ENCODE data around the gene ABCA9.

Gene ABCA9

GRCh38 chr17:69064001-69064400 is 3.3 kb upstream of the ABCA9 start:
- no peak for DNase-seq (ENCODE audit: low read depth)
- H3K4me3 ChIP-seq (ENCODE audit: low read depth, low read length) = no peak overlapping the region
- no peak for TF ChIP-seq MAX (IDR thresholded peaks at IDR 0.05; ENCODE audit: low read depth, low read length)
- no peak for TF ChIP-seq CTCF (IDR thresholded peaks at IDR 0.05; ENCODE audit: low read depth, low read length)
- no peak for TF ChIP-seq POLR2A (IDR thresholded peaks at IDR 0.05; ENCODE audit: extremely low read depth, insufficient read length)
- TF ChIP-seq MYC (IDR thresholded peaks at IDR 0.05; ENCODE audit: low read depth, low read length) = no peak

GRCh38 chr17:69062860-69063581 is 2.3 kb upstream of the ABCA9 start:
- TF ChIP-seq MYC (IDR thresholded peaks at IDR 0.05; ENCODE audit: low read depth, low read length) (no peak), CTCF (IDR thresholded peaks at IDR 0.05; ENCODE audit: low read depth, low read length) (no peak), MAX (IDR thresholded peaks at IDR 0.05; ENCODE audit: low read depth, low read length) (no peak), POLR2A (IDR thresholded peaks at IDR 0.05; ENCODE audit: extremely low read depth, insufficient read length) (no peak)
- H3K4me3 ChIP-seq (ENCODE audit: low read depth, low read length) = no peak overlapping the region
- DNase-seq (ENCODE audit: low read depth) = no peak

- TF ChIP-seq MYC (IDR thresholded peaks at IDR 0.05; ENCODE audit: low read depth, low read length) (no peak), MAX (IDR thresholded peaks at IDR 0.05; ENCODE audit: low read depth, low read length) (no peak), POLR2A (IDR thresholded peaks at IDR 0.05; ENCODE audit: extremely low read depth, insufficient read length) (no peak), CTCF (IDR thresholded peaks at IDR 0.05; ENCODE audit: low read depth, low read length) (no peak)
- H3K4me3 ChIP-seq (ENCODE audit: low read depth, low read length) = no peak overlapping the region
Measured at GRCh38 chr17:69061721-69062556, 1.2 kb upstream of the ABCA9 start.

GRCh38 chr17:69059458-69060175 is 1.1 kb downstream of the ABCA9 start:
- H3K4me3 ChIP-seq (ENCODE audit: low read depth, low read length) = no peak overlapping the region
- TF ChIP-seq CTCF (IDR thresholded peaks at IDR 0.05; ENCODE audit: low read depth, low read length) (no peak), MYC (IDR thresholded peaks at IDR 0.05; ENCODE audit: low read depth, low read length) (no peak), POLR2A (IDR thresholded peaks at IDR 0.05; ENCODE audit: extremely low read depth, insufficient read length) (no peak), MAX (IDR thresholded peaks at IDR 0.05; ENCODE audit: low read depth, low read length) (no peak)
- no peak for DNase-seq (ENCODE audit: low read depth)

More at GRCh38 chr17:69061721-69062556, 1.2 kb upstream of the ABCA9 start:
- no peak for DNase-seq (ENCODE audit: low read depth)

- DNase-seq (ENCODE audit: low read depth) = peak; percentile 26
- H3K4me3 ChIP-seq (ENCODE audit: low read depth, low read length) = no peak overlapping the region
- no peak for TF ChIP-seq MAX (IDR thresholded peaks at IDR 0.05; ENCODE audit: low read depth, low read length)
- TF ChIP-seq POLR2A (IDR thresholded peaks at IDR 0.05; ENCODE audit: extremely low read depth, insufficient read length) = no peak
- no peak for TF ChIP-seq CTCF (IDR thresholded peaks at IDR 0.05; ENCODE audit: low read depth, low read length)
- TF ChIP-seq MYC (IDR thresholded peaks at IDR 0.05; ENCODE audit: low read depth, low read length) = no peak
Measured at GRCh38 chr17:69058165-69058564, 2.6 kb downstream of the ABCA9 start.

Measured in NB4 (cell line).